Fibroblast of lung (primary cell): ENCODE results near the gene OR2D2. TPM values are rescaled to one million over a fixed set of nuclear protein-coding genes. Genes with fewer than 3 reads are reported as not detected.
"Not testable (repeated sequence)": the region's sequence is repeated elsewhere in the genome, so short reads cannot be mapped to it uniquely, and the experiment has no call there.

ENCODE experiments used
- DNase-seq, 2 donors: peaks; one replicate each; pipeline versions ENCODE4 v3.0.0 to v3.0.0-alpha.2; 2010; ENCODE audit warnings: low read depth in 2 of 2
- H2AFZ ChIP-seq: 2 replicates; pipeline ENCODE4 v1.5.1; 2012; ENCODE audit warnings: low read length, control low read depth, inconsistent platforms
- H3K27ac ChIP-seq: 2 replicates; pipeline ENCODE4 v1.5.1; 2011; ENCODE audit warnings: low read length, control low read depth; ENCODE audit not compliant: insufficient read depth
- H3K27me3 ChIP-seq: 2 replicates; pipeline ENCODE4 v1.5.1; 2011; ENCODE audit warnings: mild to moderate bottlenecking, low read length; ENCODE audit not compliant: control insufficient read depth, insufficient read depth
- H3K36me3 ChIP-seq: 2 replicates; pipeline ENCODE4 v1.5.1; 2011; ENCODE audit warnings: low read length; ENCODE audit not compliant: control insufficient read depth, insufficient read depth
- H3K4me1 ChIP-seq: 2 replicates; pipeline ENCODE4 v1.5.1; 2011; ENCODE audit warnings: low read length; ENCODE audit not compliant: control insufficient read depth, insufficient read depth; ENCODE audit errors: extremely low read depth
- H3K4me2 ChIP-seq: 2 replicates; pipeline ENCODE4 v1.5.1; 2011; ENCODE audit warnings: low read length, control low read depth; ENCODE audit not compliant: insufficient read depth; ENCODE audit errors: extremely low read depth
- H3K4me3 ChIP-seq, 4 experiments: fragments of 200-600 bp in 1 of 4; sonication (generic) in 1 of 4; replicated peaks in 1 of 4; 2 replicates each; pipeline ENCODE4 v1.5.1; 2011 to 2016; ENCODE audit warnings: low read length in 4 of 4, low read depth in 3 of 4, mild to moderate bottlenecking in 3 of 4, control low read depth in 2 of 4, inconsistent platforms in 1 of 4, mixed read lengths in 1 of 4; ENCODE audit not compliant: insufficient read depth in 1 of 4; ENCODE audit errors: control extremely low read depth in 1 of 4
- H3K79me2 ChIP-seq: 2 replicates; pipeline ENCODE4 v1.5.1; 2012; ENCODE audit warnings: mild to moderate bottlenecking, low read length, inconsistent platforms; ENCODE audit not compliant: control insufficient read depth, insufficient read depth
- H3K9ac ChIP-seq: 2 replicates; pipeline ENCODE4 v1.5.1; 2011; ENCODE audit warnings: mild to moderate bottlenecking, low read length, control low read depth; ENCODE audit not compliant: insufficient read depth
- H3K9me3 ChIP-seq: 2 replicates; pipeline ENCODE4 v1.5.1; 2012; ENCODE audit warnings: low read depth, low read length; ENCODE audit not compliant: control insufficient read depth, insufficient read depth
- H4K20me1 ChIP-seq: 2 replicates; pipeline ENCODE4 v1.5.1; 2011; ENCODE audit warnings: low read length; ENCODE audit not compliant: control insufficient read depth, insufficient read depth; ENCODE audit errors: extremely low read depth
- CTCF ChIP-seq, 2 donors: IDR thresholded peaks in 1 of 2; conservative IDR thresholded peaks in 1 of 2; 1 replicate in 1 of 2; 2 replicates in 1 of 2; pipeline ENCODE4 v1.5.1; 2011 to 2012; ENCODE audit warnings: low read length in 2 of 2, control low read depth in 1 of 2, inconsistent platforms in 1 of 2, low read depth in 1 of 2, mild to moderate bottlenecking in 1 of 2
- EZH2 ChIP-seq: IDR thresholded peaks from 2 replicates; pipeline ENCODE4 v1.5.1; 2012; ENCODE audit warnings: low read length, control low read depth, mild to moderate bottlenecking; ENCODE audit errors: missing control alignments
- polyA plus RNA-seq, 2 donors: library from polyadenylated mRNA; depleted of rRNA in 1 of 2; stranded (reverse) in 1 of 2; unstranded in 1 of 2; fragments of >200 nt; gene quantifications; 2 replicates each; pipeline ENCODE4 v1.2.1, GENCODE V29; 2011 to 2012; ENCODE audit warnings: missing spikeins in 1 of 2
- total RNA-seq: library from RNA; depleted of rRNA; stranded (reverse); fragments of >200 nt; gene quantifications from 2 replicates; pipeline ENCODE4 v1.2.1, GENCODE V29; 2014

The OR2D2 gene
- total and polyA plus RNA-seq, 2 donors (not counting 1 experiment from before 2014, with no cell fraction given) = 0.33 TPM; not detected in 1

DNA sequence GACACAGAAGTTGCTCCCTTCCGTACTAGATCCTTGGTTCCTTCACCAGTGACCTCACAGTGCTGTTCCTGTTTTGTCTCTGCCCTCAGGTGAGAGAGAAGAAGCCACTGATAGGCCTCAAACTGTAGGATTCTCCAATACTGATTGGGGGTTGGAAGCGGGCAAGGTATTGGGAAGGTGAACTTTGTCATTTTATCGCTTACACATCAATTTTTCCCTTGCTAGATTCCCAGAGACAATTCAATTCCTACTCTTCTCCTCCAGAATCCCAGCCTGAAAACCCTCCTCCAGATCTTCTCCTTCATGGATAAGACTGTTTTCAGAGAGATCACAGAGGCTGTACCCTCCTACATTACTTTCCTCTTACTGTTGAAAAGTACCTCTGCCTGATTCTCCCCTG, 19.1 kb upstream of the OR2D2 start:
- H3K36me3 ChIP-seq = no peaks in the 10 kb centered on the region
- H3K27ac ChIP-seq = no peak overlapping the region
- no peaks in the 10 kb centered on the region for H3K9me3 ChIP-seq
- no peak for DNase-seq
- no peaks in the 10 kb centered on the region for H4K20me1 ChIP-seq
- no peaks in the 10 kb centered on the region for H3K79me2 ChIP-seq
- H2AFZ ChIP-seq = no peak overlapping the region
- no peaks in the 10 kb centered on the region for H3K4me1 ChIP-seq
- no peaks in the 10 kb centered on the region for H3K27me3 ChIP-seq
- TF ChIP-seq CTCF (conservative IDR thresholded peaks at IDR 0.05 in 1 of 2, IDR thresholded peaks at IDR 0.05 in 1 of 2; ENCODE audit: low read depth in 1 of 2, low read length in 2 of 2) = no peak
- no peak for TF ChIP-seq EZH2
- H3K4me3 ChIP-seq = no peak overlapping the region
- no peak overlapping the region for H3K9ac ChIP-seq
- H3K4me2 ChIP-seq = no peak overlapping the region

GRCh38 chr11:6904804-6905203, 12.5 kb upstream of the OR2D2 start:
- H3K4me3 ChIP-seq, H4K20me1 ChIP-seq, H3K27me3 ChIP-seq, H3K79me2 ChIP-seq, H3K9ac ChIP-seq, H2AFZ ChIP-seq, H3K36me3 ChIP-seq, H3K27ac ChIP-seq, H3K4me2 ChIP-seq, H3K4me1 ChIP-seq, DNase-seq, H3K9me3 ChIP-seq: not testable (repeated sequence)

GRCh38 chr11:6900327-6900999, 8.2 kb upstream of the OR2D2 start:
- DNase-seq = no peak
- no peaks in the 10 kb centered on the region for H3K36me3 ChIP-seq
- TF ChIP-seq EZH2 = no peak
- TF ChIP-seq CTCF (conservative IDR thresholded peaks at IDR 0.05 in 1 of 2, IDR thresholded peaks at IDR 0.05 in 1 of 2; ENCODE audit: low read depth in 1 of 2, low read length in 2 of 2) = no peak

More at GRCh38 chr11:6900327-6900999, 8.2 kb upstream of the OR2D2 start:
- no peak overlapping the region for H2AFZ ChIP-seq
- no peak overlapping the region for H3K4me2 ChIP-seq
- no peaks in the 10 kb centered on the region for H3K27me3 ChIP-seq
- H3K4me3 ChIP-seq = no peak overlapping the region
- no peaks in the 10 kb centered on the region for H3K79me2 ChIP-seq
- no peaks in the 10 kb centered on the region for H4K20me1 ChIP-seq
- H3K9ac ChIP-seq = no peak overlapping the region
- no peaks in the 10 kb centered on the region for H3K9me3 ChIP-seq
- no peak overlapping the region for H3K27ac ChIP-seq
- H3K4me1 ChIP-seq = no peaks in the 10 kb centered on the region
